ENCODE results near the gene RHOU.
"Not testable (repeated sequence)": the region's sequence is repeated elsewhere in the genome, so short reads cannot be mapped to it uniquely, and the experiment has no call there.

RHOU gene

DNA sequence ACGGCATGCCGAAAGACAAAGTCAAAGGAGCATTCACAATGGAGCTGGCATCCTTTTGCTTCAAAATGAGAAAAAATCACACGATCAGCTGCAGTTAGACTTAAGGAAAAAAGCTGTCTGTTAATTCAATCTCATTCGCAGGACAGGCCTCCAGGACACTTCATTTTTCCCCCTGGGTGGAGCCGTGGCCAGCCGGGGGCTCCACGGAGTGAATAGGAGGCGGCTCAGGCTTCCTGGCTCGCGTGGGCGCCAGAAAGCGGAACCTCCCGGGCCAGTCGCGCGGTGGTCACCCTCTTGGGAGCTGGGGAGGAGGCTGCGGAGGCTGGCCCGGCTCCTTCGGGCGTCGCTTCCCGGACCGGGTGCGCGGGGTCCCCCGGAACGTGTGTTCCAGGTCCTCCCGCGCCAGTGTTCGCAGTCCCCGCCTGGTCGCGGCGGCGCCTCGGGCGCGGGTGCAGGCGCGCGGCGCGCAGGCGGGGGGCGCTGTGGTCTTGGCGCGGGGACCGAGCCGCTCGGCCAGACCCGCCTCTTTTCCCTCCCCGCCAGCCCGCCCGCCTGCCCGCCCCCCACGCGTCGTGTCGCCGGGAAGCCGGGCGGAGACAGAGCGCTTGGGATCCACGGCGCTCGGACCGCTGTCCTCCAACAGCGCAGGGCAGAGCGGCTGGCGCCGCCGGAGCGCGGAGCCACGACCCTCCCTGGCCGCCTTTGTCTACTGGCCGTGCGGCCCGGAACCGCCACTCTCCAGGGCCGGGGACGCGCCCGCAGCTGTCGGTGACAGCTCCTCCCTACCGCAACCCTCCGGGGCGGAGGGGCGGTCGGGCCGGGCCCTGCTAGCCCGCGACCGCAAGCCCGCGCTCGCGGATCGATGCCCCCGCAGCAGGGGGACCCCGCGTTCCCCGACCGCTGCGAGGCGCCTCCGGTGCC, at the start of gene RHOU:
TSS of gene RHOU (plus strand) at position 599 of the 921 bp plus-strand sequence. CDS start at position 863, 264 bp downstream.
- peak; percentile 39 to 60 for DNase-seq (ENCODE audit: low read depth in 1 of 2, low spot score in 1 of 2)

DNA sequence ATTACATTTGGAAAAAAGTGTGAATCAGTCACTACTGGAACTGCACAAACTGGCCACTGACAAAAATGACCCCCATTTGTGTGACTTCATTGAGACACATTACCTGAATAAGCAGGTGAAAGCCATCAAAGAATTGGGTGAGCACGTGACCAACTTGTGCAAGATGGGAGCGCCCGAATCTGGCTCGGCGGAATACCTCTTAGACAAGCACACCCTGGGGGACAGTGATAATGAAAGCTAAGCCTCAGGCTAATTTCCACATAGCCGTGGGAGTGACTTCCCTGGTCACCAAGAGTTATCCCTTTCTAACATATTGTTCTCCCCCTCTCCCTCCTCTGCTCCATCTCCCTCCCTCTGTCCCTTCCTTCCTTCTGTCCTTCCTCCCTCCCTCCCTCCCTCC, 47.7 kb upstream of the RHOU start:
- no peak for DNase-seq (ENCODE audit: low read depth in 1 of 2, low spot score in 1 of 2)

DNA sequence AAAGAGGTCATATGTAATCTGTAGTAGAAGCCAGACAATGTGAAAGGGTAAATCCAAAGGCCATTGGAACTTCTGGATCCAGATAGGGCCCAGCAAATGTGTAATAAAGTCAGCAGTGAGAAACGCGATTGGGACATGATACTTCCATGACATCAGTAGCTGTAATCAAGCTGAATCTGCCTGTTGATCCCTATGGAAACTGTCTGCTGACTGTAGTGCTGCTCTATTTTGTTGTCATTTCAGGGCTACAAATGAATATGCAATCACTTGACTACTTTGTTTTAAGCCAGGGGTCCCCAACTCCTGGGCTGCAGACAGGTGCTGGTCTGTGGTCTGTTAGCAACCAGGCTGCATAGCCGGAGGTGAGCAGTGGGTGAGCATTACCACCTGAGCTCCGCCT, 46.0 kb upstream of the RHOU start:
- DNase-seq (ENCODE audit: low read depth in 1 of 2, low spot score in 1 of 2): no peak

GRCh38 chr1:228691211-228691610, 44.1 kb upstream of the RHOU start:
- no peak for DNase-seq (ENCODE audit: low read depth in 1 of 2, low spot score in 1 of 2)

DNA sequence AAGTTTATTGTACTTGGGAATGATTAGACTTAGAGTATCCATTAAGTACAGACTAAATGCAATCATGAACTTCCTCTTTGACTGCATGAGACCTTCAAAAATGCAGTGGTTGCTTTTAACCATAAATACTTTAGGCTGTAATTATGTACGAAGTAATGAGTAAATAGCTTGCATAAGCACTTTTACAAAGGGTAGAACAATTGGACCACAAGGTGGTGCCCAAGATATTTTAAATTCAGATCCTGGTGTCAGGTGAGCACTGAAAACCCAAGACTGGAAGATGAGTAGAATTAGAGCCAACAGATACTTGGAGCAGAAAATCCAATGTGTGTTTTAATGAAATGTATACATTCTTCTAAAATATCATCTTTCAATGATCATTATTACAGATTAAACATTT, 43.4 kb upstream of the RHOU start:
- DNase-seq (ENCODE audit: low read depth in 1 of 2, low spot score in 1 of 2): no peak

DNA sequence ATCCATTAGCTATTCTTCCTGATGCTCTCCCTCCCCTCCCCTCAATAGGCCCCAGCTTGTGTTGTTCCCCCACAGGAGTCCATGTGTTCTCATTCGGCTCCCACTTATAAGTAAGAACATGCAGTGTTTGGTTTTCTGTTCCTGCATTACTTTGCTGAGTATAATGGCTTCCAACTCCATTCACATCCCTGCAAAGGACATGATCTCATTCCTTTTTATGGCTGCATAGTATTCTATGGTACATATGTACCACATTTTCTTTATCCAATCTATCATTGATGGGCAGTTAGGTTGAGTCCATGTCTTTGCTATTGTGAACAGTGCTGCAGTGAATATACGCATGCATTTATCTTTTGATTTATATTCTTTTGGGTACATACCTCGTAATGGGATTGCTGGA, 40.8 kb upstream of the RHOU start:
- not testable (repeated sequence) for DNase-seq (ENCODE audit: low read depth in 1 of 2, low spot score in 1 of 2)

- no peak for DNase-seq (ENCODE audit: low read depth in 1 of 2, low spot score in 1 of 2)
Measured at GRCh38 chr1:228695015-228695955, 40.0 kb upstream of the RHOU start.

GRCh38 chr1:228697207-228698016, 37.9 kb upstream of the RHOU start:
- DNase-seq (ENCODE audit: low read depth in 1 of 2, low spot score in 1 of 2): no peak

GRCh38 chr1:228698017-228698329, 37.3 kb upstream of the RHOU start:
- DNase-seq (ENCODE audit: low read depth in 1 of 2, low spot score in 1 of 2): no peak

- DNase-seq (ENCODE audit: low read depth in 1 of 2, low spot score in 1 of 2): no peak
Measured at GRCh38 chr1:228702433-228702832, 32.8 kb upstream of the RHOU start.

GRCh38 chr1:228706305-228706704, 29.0 kb upstream of the RHOU start:
- DNase-seq (ENCODE audit: low read depth in 1 of 2, low spot score in 1 of 2): no peak

GRCh38 chr1:228717081-228717480, 18.2 kb upstream of the RHOU start:
- no peak for DNase-seq (ENCODE audit: low read depth in 1 of 2, low spot score in 1 of 2)

- DNase-seq (ENCODE audit: low read depth in 1 of 2, low spot score in 1 of 2): no peak
Measured at GRCh38 chr1:228721407-228721806, 13.9 kb upstream of the RHOU start.

GRCh38 chr1:228723287-228723686, 12.0 kb upstream of the RHOU start:
- no peak for DNase-seq (ENCODE audit: low read depth in 1 of 2, low spot score in 1 of 2)

- DNase-seq (ENCODE audit: low read depth in 1 of 2, low spot score in 1 of 2): no peak
Measured at GRCh38 chr1:228723921-228724320, 11.4 kb upstream of the RHOU start.

DNA sequence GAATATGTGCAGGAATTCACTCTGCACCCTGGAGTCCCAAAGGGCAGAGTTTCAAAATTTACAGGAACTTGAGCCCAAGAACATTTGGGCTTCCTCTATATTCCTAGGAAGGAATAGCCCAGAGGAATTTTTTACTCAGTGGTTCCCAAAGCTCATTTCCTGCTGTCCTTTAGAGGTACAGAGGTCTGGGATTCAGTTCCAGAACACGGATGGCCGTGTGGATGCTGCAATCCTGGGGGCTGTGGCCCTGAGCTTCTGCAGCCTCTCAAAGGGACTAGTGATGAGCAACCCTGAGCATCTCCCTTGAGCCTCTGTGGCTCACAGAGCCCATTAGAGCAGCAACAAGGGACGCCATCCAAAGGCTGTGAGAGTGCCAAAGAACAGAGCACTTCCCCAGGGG, 10.1 kb upstream of the RHOU start:
- no peak for DNase-seq (ENCODE audit: low read depth in 1 of 2, low spot score in 1 of 2)

- no peak for DNase-seq (ENCODE audit: low read depth in 1 of 2, low spot score in 1 of 2)
Measured at GRCh38 chr1:228727681-228728171, 7.6 kb upstream of the RHOU start.

DNA sequence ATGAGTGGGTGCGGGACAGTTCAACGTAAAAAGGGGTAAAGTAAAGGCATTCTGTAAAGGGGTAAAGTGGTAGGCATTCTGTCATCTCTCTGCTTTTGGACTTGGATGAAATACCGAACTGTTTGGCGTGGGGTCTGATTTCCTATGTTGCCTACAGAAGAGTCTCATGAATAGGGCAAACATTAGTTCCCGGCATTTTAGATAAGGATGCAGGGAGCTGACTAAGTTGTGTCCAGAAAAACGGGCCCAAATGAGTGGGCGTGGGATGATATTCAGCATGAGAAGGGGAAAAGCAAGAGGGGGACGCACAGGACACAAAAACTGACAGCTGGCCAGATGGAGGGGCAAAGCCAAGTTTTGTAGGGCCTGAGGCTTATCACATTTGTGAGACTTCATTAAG, 2.9 kb upstream of the RHOU start:
- DNase-seq (ENCODE audit: low read depth in 1 of 2, low spot score in 1 of 2): no peak

GRCh38 chr1:228733576-228733975, 1.7 kb upstream of the RHOU start:
- no peak for DNase-seq (ENCODE audit: low read depth in 1 of 2, low spot score in 1 of 2)

- DNase-seq (ENCODE audit: low read depth in 1 of 2, low spot score in 1 of 2): peak in 1 of 2 donors; percentile 4
Measured at GRCh38 chr1:228735871-228736586, 750 bp downstream of the RHOU start.

All from stimulated activated CD4-positive, alpha-beta T cell treated with anti-CD3 and anti-CD28 coated beads, Interleukin-15, amount 100 ng/mL, for 1 hour (primary cell).